ENCODE measurements around the gene MAD1L1. TPM values are rescaled to one million over a fixed set of nuclear protein-coding genes. Genes with fewer than 3 reads are reported as not detected.

The MAD1L1 gene
- total RNA-seq, 1 experiment from 2014 or later = 50.8 TPM

GRCh38 chr7:2156756-2157472 is 75.8 kb downstream of the MAD1L1 start:
- H2AFZ ChIP-seq = no peak overlapping the region
- POLR2A ChIA-PET (ENCODE audit: unreplicated experiment) = interaction anchor here (0.6 kb wide), 1 partner anchor 110 kb away, joined by 4 read pairs; no protein-coding TSS in a partner anchor
- no peak overlapping the region for H3K27ac ChIP-seq
- H3K27me3 ChIP-seq (ENCODE audit: insufficient read depth, low read depth) = no peaks in the 10 kb centered on the region
- no TSS peak for BruUV-seq (replicated peaks)
- intact Hi-C loops (cut with micrococcal nuclease; ENCODE audit: unreplicated experiment) = no loop called here
- no peaks in the 10 kb centered on the region for H3K9me2 ChIP-seq (ENCODE audit: insufficient read depth)
- no peaks in the 10 kb centered on the region for H3K9me3 ChIP-seq (ENCODE audit: insufficient read depth, low read depth)
- H3K36me3 ChIP-seq (ENCODE audit: low read depth) = no peaks in the 10 kb centered on the region
- H3K4me2 ChIP-seq = no peak overlapping the region
- H3F3A ChIP-seq (ENCODE audit: insufficient read depth, low read depth) = no peaks in the 10 kb centered on the region
- no peak overlapping the region for H3K4me3 ChIP-seq
- CTCF ChIA-PET = no interaction called here
- peaks cover 12% of the 10 kb centered on the region; the same call in 1 of the 2 replicates for H4K20me1 ChIP-seq (ENCODE audit: insufficient read depth)
- TF ChIP-seq, protein P1, sequence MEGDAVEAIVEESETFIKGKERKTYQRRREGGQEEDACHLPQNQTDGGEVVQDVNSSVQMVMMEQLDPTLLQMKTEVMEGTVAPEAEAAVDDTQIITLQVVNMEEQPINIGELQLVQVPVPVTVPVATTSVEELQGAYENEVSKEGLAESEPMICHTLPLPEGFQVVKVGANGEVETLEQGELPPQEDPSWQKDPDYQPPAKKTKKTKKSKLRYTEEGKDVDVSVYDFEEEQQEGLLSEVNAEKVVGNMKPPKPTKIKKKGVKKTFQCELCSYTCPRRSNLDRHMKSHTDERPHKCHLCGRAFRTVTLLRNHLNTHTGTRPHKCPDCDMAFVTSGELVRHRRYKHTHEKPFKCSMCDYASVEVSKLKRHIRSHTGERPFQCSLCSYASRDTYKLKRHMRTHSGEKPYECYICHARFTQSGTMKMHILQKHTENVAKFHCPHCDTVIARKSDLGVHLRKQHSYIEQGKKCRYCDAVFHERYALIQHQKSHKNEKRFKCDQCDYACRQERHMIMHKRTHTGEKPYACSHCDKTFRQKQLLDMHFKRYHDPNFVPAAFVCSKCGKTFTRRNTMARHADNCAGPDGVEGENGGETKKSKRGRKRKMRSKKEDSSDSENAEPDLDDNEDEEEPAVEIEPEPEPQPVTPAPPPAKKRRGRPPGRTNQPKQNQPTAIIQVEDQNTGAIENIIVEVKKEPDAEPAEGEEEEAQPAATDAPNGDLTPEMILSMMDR (conservative IDR thresholded peaks at IDR 0.05) = no peak
- TF ChIP-seq EZH2 (IDR thresholded peaks at IDR 0.05; ENCODE audit: low read depth) = no peak
- no peaks in the 10 kb centered on the region for H3K4me1 ChIP-seq (replicated peaks; ENCODE audit: insufficient read depth)
- no peak for DNase-seq
- no peaks in the 10 kb centered on the region for H3K79me2 ChIP-seq (ENCODE audit: low read depth)

DNA sequence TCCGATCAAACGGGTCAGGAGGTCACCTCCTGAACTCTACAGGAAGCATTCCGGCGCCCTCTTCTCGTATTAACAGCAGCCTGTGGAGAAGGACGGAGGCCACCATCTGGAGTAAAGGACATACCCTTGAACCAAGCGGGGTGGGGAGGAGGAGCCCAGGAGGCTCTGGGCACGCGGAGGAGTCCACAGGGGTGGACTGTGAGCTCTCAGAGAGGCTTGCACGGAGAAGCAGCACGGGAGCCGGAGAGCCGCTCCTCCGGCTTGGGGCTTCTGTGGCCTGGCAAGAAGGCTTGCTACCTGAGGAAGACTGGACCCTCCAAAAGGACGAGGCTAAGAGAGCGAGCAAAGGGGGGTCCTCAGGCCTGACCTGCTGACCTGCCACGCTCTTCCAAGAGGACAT is 77.9 kb downstream of the MAD1L1 start:
- H4K20me1 ChIP-seq (ENCODE audit: insufficient read depth) = peaks cover 18% of the 10 kb centered on the region; the same call in 1 of the 2 replicates
- intact Hi-C loops (cut with micrococcal nuclease; ENCODE audit: unreplicated experiment) = no loop called here
- no peaks in the 10 kb centered on the region for H3K27me3 ChIP-seq (ENCODE audit: insufficient read depth, low read depth)
- H3K4me1 ChIP-seq (replicated peaks; ENCODE audit: insufficient read depth) = no peaks in the 10 kb centered on the region
- BruUV-seq (replicated peaks) = no TSS peak
- no peaks in the 10 kb centered on the region for H3K79me2 ChIP-seq (ENCODE audit: low read depth)
- no peak for TF ChIP-seq EZH2 (IDR thresholded peaks at IDR 0.05; ENCODE audit: low read depth)
- TF ChIP-seq, protein P1 (conservative IDR thresholded peaks at IDR 0.05) = no peak
- H3K4me3 ChIP-seq = no peak overlapping the region
- no peak overlapping the region for H3K27ac ChIP-seq
- H3K9me3 ChIP-seq (ENCODE audit: insufficient read depth, low read depth) = no peaks in the 10 kb centered on the region
- ChIA-PET POLR2A (ENCODE audit: unreplicated experiment) (no interaction called here), CTCF (no interaction called here)
- no peak overlapping the region for H2AFZ ChIP-seq
- no peak overlapping the region for H3K4me2 ChIP-seq
- H3F3A ChIP-seq (ENCODE audit: insufficient read depth, low read depth) = no peaks in the 10 kb centered on the region
- no peaks in the 10 kb centered on the region for H3K36me3 ChIP-seq (ENCODE audit: low read depth)
- H3K9me2 ChIP-seq (ENCODE audit: insufficient read depth) = no peaks in the 10 kb centered on the region
- no peak for DNase-seq

- no peak overlapping the region for H2AFZ ChIP-seq
- no peaks in the 10 kb centered on the region for H3F3A ChIP-seq (ENCODE audit: insufficient read depth, low read depth)
- no peaks in the 10 kb centered on the region for H3K79me2 ChIP-seq (ENCODE audit: low read depth)
- ChIA-PET CTCF (no interaction called here), POLR2A (ENCODE audit: unreplicated experiment) (no interaction called here)
- H3K27me3 ChIP-seq (ENCODE audit: insufficient read depth, low read depth) = no peaks in the 10 kb centered on the region
- no peak for DNase-seq
- no peak overlapping the region for H3K4me3 ChIP-seq
- H3K9me3 ChIP-seq (ENCODE audit: insufficient read depth, low read depth) = no peaks in the 10 kb centered on the region
- TF ChIP-seq EZH2 (IDR thresholded peaks at IDR 0.05; ENCODE audit: low read depth) = no peak
- TF ChIP-seq, protein P1 (conservative IDR thresholded peaks at IDR 0.05) = no peak
- no peak overlapping the region for H3K4me2 ChIP-seq
- H3K27ac ChIP-seq = no peak overlapping the region
- no peaks in the 10 kb centered on the region for H3K9me2 ChIP-seq (ENCODE audit: insufficient read depth)
- H4K20me1 ChIP-seq (ENCODE audit: insufficient read depth) = peaks cover 18% of the 10 kb centered on the region; the same call in 1 of the 2 replicates
- no TSS peak for BruUV-seq (replicated peaks)
- no peaks in the 10 kb centered on the region for H3K4me1 ChIP-seq (replicated peaks; ENCODE audit: insufficient read depth)
- H3K36me3 ChIP-seq (ENCODE audit: low read depth) = no peaks in the 10 kb centered on the region
- intact Hi-C loops (cut with micrococcal nuclease; ENCODE audit: unreplicated experiment) = no loop called here
Observed at GRCh38 chr7:2154121-2154520, 78.6 kb downstream of the MAD1L1 start.

Measured in PC-9 (cell line).